ENCODE measurements around the gene CAMSAP1.

DNA sequence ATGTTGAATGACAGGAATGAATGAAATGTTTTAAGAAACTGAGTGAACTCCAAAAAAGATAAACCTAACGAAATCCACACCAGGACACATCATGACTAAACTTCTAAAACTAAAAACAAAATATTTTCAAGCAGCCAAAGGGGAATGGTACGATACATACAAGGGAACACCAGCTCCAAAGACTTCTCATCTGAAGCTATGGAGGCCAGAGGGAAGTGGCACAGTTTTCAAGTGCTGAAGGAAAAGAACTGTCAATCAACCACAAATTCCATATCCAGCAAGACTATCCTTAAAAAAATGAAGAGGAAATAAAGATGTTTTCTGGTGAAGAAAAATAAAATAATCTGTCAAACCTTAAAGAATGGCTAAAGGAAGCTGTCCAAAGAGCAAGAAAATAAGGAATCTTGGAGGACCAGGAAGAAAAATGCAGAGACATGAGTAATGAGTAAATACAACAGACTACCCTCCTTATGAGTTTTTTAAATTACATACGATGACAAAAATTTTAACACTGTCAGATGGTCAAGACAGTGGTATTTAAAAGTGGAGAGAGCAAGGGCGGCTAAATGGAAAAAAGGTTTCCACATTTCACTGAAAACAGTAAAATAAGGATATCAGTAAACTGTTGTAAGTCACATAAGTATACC is 12.0 kb downstream of the CAMSAP1 start:
- TF ChIP-seq EP300 (IDR thresholded peaks at IDR 0.05; ENCODE audit: borderline replicate concordance), result no peak
- TF ChIP-seq, protein P1, sequence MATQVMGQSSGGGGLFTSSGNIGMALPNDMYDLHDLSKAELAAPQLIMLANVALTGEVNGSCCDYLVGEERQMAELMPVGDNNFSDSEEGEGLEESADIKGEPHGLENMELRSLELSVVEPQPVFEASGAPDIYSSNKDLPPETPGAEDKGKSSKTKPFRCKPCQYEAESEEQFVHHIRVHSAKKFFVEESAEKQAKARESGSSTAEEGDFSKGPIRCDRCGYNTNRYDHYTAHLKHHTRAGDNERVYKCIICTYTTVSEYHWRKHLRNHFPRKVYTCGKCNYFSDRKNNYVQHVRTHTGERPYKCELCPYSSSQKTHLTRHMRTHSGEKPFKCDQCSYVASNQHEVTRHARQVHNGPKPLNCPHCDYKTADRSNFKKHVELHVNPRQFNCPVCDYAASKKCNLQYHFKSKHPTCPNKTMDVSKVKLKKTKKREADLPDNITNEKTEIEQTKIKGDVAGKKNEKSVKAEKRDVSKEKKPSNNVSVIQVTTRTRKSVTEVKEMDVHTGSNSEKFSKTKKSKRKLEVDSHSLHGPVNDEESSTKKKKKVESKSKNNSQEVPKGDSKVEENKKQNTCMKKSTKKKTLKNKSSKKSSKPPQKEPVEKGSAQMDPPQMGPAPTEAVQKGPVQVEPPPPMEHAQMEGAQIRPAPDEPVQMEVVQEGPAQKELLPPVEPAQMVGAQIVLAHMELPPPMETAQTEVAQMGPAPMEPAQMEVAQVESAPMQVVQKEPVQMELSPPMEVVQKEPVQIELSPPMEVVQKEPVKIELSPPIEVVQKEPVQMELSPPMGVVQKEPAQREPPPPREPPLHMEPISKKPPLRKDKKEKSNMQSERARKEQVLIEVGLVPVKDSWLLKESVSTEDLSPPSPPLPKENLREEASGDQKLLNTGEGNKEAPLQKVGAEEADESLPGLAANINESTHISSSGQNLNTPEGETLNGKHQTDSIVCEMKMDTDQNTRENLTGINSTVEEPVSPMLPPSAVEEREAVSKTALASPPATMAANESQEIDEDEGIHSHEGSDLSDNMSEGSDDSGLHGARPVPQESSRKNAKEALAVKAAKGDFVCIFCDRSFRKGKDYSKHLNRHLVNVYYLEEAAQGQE (IDR thresholded peaks at IDR 0.05; ENCODE audit: low read depth), result no peak
